HG02571 (cell line): Measurements from ENCODE around the gene METTL5.
"Not testable (repeated sequence)": the region's sequence is repeated elsewhere in the genome, so short reads cannot be mapped to it uniquely, and the experiment has no call there.

Experiments
- ATAC-seq: cut with Tn5 transposase; IDR thresholded peaks from one replicate; pipeline ENCODE4 v1.9.1; 2021; ENCODE audit warnings: mild to moderate bottlenecking, moderate library complexity; ENCODE audit not compliant: unreplicated experiment

The METTL5 gene

DNA sequence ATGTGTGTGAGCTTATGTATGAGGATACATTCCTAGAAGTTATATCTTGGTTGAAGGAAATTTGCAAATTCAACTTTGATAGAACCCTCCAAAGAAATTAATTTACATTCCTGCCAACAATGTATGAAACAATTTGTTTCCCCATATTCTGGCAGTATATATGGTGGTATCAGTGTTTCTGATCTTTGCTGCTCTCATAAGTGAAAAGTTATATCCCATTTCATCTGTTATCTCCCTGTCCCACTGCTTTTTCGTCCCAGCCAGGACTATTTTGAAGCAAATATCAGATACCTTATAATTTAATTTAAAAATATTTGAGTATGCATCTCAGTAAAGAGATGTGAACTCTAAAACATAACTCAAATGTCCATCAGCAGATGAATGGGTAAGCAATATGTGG, 9.7 kb upstream of the METTL5 start:
- ATAC-seq: no peak

DNA sequence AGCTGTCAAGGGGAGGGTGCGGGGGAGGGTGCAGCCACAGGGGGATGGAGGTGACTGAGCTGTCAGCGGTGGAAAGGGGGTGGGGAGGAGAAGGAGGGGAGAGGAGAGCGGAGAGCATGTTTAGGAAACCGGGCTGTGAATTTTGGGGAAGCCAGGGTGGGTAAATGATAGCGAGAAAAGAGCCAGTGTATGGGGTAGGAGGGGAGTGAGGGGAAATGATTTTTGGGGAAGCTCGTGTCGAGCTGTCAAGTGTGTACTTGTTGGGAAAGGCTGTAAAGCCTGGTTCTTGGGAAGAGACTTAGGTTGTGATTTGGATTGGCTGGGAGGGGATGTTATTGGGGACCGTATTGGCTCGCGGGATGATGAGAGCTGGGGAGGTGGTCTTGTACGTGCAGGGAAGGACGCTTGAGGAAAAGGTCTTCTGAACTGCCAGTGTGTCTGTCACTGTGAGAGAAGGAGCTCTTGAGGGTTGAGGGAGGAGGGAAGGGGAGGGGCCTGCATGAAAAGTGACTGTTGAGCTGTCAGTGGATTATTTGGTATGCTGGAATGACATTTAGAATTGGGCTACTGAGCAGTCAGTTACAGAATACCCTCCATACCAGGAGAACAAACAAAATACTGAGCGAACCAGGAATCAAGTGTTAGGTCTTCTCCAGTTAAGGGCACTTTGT, 3.6 kb upstream of the METTL5 start:
- peak; percentile 29 for ATAC-seq

DNA sequence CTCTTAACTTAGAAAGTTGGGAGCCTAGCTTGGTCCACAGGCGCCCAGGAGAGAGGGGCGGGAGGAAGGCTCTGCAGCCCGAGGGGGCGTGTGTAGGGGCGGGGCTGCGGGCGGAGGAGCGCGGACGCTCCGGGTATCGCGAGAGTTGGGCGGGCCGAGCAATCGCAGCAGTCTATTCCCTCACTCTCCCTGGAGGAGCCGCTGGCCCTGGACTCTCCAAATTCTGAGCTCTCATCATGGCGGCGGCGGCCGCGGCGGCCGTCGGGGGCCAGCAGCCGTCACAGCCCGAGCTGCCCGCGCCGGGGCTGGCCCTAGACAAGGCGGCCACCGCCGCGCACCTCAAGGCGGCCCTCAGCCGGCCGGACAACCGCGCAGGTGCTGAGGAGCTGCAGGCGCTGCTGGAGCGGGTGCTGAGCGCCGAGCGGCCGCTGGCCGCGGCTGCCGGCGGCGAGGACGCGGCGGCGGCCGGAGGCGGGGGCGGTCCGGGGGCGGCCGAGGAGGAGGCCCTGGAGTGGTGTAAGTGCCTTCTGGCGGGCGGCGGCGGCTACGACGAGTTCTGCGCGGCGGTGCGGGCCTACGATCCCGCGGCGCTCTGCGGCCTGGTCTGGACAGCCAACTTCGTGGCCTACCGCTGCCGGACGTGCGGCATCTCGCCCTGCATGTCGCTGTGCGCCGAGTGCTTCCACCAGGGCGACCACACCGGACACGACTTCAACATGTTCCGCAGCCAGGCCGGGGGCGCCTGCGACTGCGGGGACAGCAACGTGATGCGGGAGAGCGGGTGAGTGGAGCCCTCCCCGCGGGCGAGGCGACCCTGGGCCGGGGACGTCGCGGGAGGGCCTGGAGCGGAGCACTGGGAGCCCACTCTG, 2.8 kb upstream of the METTL5 start, which contains the start of gene UBR3:
Gene UBR3, plus strand, starts transcription at position 183 of the 869 bp plus-strand sequence. Its CDS starts 54 bp downstream, at position 237.
- ATAC-seq: peak; percentile 76

DNA sequence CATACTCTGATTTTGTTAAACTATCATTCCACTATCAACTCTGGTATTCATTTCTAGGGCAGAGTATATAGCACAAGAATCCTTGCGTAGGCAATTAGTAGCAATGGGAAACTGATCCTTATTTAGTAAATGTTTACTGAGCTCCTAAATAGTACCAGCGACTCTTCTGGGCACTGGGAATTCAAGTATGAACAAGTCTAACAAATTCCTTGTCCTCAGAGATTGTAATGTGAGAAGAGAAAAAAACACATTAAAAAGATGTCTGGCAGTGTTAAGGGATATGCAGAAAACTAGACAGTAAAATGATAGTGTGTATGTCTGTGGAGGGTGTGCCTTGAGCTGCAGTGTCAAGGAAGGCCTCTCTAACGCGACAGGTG, 721 bp downstream of the METTL5 start:
- ATAC-seq: no peak

DNA sequence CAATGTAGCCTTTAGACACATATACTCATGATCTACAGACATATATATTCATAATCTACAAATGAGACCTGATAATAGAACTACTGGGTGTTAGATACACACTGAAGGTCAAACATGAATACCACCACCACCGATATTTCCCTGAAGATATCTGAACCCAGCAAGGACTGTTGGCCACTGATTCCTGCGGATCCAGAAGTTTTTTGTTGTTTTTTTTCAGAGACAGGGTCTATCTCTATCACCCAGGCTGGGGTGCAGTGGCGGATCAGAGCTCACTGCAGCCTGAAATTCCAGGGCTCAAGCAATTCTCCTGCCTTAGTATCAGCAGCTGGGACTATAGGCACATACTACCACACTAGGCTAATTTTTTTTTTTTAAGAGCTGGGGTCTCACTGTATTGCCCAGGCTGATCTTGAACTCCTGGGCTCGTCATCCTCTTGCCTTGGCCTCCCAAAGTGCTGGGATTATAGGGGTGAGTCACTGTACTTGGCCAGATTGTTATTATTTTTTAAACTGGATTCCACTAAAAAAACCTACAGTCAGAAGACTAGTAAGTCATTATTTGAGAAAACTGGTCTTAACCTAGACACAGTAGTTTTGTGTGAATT, 1.8 kb downstream of the METTL5 start:
- no peak for ATAC-seq

DNA sequence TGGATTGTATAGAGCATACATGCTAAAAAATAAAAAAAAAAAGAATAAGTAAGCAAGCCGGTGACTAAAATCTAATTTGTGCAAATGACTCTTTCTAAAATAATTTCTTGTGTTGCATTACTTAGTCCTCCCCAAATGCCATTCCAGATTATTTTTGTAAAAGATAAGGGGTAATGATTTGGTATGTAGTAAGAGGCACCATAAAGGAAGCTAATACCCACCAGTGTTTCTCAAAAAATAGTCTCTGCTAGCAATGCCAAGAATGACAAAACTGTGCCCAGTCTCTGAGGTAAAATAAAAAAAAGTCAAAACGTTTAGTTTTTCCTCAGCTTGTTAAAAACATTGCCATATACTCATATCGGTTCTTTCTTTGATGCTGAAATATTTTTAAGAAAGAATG, 2.7 kb downstream of the METTL5 start:
- ATAC-seq: no peak

DNA sequence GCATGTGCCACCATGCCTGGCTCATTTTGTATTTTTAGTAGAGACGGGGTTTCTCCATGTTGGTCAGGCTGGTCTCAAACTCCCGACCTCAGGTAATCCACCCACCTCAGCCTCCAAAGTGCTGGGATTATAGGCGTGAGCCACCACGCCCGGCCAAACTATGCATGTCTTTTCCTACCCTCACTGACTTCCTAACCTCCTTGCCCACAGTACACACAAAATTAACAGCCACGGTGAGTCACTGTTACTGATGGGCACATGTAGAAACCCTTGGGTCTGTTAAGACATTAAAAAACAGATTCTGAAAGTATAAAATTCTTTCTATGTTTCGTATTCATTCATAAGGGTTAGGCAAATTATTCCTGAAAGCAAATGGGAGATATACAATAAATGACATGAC, 4.6 kb downstream of the METTL5 start:
- ATAC-seq: not testable (repeated sequence)

DNA sequence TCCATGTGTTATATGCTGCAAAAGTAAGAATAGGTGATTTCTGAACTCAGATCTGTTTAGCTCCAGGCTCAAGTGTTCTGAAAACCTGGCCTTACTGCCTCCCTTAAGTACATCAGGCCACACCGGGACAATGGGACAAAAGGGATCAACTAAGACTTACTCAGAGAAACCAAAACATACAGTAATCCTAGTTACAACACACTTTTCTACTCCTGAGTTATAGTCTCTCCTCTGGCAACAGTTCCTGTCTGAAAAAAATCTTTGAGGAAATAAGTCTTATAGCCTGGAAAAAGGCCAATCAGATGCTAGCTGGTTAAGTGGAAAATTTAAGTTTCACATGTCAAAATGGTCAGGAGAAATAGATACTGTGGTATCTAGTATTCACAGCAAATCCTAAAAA, 5.6 kb downstream of the METTL5 start:
- ATAC-seq: no peak

DNA sequence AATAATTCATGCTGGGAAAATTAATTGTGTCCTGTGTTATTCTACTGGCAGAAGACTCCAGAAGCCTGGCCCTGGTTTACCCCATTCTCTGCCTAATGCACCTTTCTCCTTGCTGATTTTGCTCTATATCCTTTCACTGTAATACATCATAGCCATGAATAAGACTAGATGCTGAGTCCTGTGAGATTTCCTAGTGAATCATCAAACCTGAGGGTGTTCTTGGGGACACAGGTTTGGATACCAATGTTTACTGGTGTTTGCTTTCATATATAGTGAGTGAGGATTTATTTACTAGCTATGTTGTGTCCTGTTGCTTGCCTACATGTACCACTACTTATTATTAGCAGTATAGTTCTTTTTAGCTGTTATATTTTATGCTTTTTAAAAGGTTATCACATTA, 6.5 kb downstream of the METTL5 start:
- no peak for ATAC-seq

DNA sequence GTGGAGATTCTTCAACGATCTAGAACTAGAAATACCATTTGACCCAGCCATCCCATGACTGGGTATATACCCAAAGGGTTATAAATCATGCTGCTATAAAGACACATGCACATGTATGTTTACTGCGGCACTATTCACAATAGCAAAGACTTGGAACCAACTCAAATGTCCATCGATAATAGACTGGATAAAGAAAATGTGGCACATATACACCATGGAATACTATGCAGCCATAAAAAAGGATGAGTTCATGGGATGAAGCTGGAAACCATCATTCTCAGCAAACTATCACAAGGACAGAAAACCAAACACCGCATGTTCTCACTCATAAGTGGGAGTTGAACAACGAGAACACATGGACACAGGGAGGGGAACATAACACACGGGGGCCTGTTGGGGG, 7.3 kb downstream of the METTL5 start:
- ATAC-seq: not testable (repeated sequence)

DNA sequence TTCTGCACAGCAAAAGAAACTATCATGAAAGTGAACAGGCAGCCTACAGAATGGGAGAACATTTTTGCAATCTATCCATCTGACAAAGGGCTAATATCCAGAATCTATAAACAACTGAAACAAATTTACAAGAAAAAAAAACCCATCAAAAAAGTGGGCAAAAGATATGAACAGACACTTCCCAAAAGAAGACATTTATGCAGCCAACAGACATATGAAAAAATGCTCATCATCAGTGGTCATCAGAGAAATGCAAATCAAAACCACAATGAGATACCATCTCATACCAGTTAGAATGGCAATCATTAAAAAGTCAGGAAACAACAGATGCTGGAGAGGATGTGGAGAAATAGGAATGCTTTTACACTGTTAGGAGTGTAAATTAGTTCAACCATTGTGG, 7.7 kb downstream of the METTL5 start:
- not testable (repeated sequence) for ATAC-seq

DNA sequence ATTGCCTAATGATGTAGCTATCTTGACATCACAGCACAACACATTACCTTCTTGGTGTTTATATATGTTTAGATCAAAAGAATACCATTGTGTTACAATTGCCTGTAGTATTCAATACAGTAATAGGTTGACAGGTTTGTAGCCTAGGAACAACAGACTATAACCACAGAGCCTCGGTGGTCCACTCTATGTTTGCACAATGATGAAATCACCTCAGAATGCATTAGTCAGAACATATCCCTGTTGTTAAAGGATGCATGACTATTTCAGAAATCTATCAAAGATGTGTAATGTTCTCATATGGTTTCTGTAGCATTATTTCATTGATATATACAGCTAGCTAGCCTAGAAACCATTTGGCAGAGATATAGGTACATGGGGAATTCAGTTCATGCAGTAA, 8.9 kb downstream of the METTL5 start:
- ATAC-seq: no peak

DNA sequence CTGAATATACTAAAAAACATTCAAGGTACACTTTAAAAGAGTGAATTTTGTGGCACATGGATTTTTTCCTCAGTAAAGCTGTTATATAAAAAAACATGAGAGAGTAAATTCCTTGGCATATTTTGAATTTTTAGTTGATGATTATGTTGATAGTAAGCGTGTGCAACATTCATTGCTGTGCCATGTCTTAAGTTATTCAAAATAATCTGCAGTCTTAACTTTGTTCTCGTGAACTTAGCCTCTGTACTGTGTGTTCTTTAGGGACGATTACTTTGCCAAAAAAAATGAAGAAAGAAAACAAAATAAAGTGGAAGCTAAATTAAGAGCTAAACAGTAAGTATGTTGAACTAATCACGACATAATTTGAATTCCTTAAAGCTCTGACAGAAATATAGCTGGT, 16.5 kb downstream of the METTL5 start:
- ATAC-seq: no peak

DNA sequence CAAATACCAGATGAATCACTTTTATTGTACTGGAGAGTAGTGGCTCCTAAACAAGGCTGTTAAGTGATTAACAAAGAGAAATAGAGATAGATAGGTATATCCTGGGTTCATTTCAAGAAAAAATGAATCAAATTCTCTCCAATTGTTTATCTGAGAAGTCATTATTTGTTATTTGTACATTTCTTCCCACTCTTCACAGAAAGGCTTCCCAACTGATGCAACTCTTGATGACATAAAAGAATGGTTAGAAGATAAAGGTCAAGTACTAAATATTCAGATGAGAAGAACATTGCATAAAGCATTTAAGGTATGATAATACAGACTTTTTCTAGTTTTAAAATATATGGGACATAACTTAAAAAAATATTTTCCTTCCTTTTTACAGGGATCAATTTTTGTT, 18.1 kb downstream of the METTL5 start:
- ATAC-seq: no peak

DNA sequence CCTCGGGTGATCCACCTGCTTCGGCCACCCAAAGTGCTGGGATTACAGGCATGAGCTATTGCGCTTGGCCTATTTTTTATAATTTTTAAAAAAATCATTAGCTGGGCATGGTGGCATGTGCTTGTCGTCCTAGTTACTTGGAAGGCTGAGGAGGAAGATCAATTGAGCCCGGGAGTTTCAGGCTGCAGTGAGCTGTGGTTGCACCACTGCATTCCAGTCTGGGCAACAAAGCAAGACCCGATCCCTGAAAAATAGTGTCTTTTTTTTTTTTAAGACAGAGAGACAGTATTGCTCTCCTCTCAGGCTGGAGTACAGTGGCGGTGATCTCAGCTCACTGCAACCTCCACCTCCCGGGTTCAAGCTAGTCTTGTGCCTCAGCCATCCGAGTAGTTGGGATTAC, 21.2 kb downstream of the METTL5 start:
- no peak for ATAC-seq

DNA sequence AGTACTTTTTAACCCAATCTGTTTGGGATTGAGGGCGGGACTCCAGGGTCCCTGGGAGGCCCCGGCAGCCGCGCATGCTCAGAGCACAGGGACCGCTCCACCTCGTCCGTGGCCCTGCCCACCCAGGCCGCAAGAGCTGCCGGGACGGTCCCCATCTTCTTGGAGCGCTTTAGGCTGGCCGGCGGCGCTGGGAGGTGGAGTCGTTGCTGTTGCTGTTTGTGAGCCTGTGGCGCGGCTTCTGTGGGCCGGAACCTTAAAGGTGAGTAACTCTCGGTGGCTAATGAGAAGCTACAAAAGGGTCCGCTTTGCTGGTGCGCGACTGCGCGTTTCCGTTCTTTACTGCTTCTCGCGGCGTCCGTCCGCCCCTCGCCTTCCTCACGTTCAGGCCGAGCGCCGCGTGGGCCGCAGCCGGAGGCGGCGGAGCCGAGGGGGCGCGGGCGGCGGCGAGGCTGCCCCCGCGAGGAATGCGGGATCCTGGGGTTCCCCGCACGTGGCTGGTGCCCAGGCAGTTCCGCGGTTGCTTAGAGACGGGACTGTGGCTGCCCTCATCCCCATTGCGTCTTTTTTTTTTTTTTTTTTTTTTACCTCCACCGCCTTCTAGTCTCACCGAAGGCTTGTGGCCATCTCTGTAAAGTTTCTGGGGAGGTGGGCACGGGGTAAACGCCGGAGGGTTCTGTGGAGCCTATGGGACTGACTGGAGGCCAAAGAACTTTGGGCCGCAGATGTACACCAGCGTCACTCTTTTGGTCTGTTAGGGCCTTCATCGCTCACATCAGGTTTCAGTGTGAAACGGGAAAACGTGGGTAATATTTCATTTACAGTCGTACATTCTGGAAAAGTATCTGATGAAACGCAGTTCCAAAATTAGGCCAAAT, 25.8 kb downstream of the METTL5 start, which contains the start of gene SSB:
Gene SSB, plus strand, starts transcription at position 154 of the 875 bp plus-strand sequence. CDS start 2,090 bp downstream, outside the sequence.
- peak; percentile 96 for ATAC-seq

DNA sequence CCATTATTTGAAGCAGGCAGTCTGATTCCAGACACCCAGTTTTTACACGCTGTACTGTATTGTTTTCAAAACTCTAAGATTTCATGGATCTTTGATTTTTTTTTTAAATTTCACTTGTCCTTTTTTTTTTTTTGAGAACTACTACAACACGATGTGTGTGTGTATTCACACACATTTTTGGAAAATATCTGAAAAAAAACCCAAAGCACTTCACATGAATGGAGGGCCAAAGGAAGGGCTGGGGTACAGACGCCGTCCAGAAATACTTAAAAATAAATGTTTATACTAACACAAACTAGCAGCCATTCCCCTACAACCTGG, 26.3 kb downstream of the METTL5 start:
- no peak for ATAC-seq

DNA sequence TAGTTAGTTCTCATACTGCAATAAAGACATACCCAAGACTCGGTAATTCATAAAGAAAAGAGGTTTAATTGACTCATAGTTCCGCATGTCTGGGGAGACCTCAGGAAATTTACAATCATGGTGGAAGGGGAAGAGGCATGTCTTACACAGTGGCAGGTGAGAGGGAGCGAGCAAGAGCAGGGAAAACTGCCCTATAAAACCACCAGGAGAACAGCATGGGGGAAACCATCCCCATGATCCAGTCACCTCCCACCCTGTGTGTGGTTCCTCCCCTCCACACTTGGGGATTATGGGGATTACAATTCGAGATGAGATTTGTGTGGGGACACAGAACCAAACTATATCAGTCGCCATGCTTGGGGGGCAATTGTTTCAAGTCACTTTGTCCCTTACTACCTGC, 27.1 kb downstream of the METTL5 start:
- ATAC-seq: no peak

DNA sequence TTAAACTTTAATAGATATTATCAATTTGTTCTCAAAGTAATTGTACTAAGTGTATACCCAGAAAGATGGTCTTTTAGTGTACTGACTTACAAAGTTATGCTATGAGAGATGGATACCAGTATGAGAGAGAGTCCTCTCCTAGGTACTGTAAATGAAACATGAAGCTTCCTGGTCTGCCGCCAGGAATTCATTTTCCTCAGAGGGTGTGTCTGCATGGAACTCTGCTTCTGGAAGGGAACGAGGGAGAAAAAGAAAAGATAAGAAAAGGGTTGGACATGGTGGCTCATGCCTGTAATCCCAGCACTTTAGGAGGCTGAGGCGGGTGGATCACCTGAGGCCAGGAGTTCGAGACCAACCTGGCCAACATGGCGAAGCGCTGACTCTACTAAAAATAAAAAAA, 28.3 kb downstream of the METTL5 start:
- no peak for ATAC-seq

DNA sequence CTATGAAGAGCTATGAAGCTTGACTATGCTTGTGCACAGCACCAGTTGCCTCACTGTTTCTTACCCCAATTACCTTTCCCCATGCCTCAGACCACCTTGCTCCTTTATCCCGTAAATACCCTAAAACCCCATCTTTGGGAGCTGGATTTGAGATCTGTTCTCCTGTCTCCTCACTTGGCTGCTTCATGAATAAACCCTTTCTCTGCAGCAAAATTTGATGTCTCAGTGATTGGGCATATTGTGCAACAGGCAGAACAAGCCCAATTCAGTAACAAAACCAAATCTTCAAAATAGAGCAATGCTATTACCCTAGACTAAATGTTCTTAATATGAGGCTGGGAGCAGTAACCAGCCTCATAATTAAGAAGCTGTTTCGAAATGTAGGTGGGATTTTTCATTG, 29.5 kb downstream of the METTL5 start:
- no peak for ATAC-seq

DNA sequence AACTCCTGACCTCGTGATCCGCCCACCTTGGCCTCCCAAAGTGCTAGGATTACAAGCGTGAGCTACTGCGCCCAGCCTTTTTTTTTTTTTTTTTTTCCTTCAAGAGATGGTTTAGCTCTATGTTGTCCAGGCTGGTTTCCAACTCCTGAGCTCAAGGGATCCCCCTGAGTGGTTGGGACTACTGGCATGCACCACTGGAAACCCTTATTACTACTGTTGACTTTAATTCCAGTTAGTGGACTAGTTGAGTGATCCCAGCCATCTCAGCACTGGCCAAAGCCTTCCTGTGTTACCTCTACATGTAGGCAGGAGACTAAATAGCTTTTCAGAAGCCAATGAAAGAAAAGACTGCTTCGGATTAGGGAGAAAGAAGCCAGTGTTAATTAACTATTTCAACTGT, 34.1 kb downstream of the METTL5 start:
- no peak for ATAC-seq
